Measurements from ENCODE around the gene KRTAP13-4.

GRCh38 chr21:30463713-30464112 lies 33.7 kb downstream of the KRTAP13-4 start:
- TF ChIP-seq CTCF (IDR thresholded peaks at IDR 0.05), result no peak
- TF ChIP-seq EZH2 (IDR thresholded peaks at IDR 0.05; ENCODE audit: borderline replicate concordance, insufficient read depth, low read depth, low read length, poor library complexity, severe bottlenecking), result no peak
